ENCODE results near the gene GJA5.

GJA5 gene

DNA sequence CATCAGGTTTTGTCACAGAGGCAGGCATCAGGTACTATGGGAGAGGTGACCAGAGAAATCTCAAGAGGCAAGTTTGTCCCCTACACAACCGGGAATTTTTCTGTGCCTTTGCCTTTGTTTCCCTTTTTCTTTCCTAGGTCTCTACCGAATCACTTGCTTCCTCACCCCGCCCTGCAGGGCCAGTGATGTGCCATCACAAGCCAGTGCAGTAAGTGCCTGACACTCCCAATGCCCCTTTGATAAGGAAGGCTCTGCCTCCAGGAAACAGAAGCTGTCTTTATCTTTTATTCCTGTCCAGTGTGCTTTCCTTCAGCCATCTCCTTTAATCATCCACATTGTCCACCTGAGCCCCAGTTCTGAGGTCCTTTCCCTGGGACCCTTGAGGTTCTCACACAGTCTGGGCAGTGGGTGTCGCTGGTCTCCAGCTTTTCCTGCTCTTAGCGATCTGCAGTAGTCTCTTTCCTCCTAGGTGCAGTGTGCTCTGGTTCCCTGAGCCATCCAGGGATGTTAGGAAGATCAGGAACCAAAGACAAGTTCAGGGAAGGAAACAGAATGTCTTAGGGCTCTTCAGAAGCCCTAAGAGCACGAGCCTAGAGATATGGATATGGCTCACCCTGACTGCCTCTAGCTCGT lies 36.6 kb downstream of the GJA5 start:
- peak in 1 of 2 experiments; percentile 63 for DNase-seq

DNA sequence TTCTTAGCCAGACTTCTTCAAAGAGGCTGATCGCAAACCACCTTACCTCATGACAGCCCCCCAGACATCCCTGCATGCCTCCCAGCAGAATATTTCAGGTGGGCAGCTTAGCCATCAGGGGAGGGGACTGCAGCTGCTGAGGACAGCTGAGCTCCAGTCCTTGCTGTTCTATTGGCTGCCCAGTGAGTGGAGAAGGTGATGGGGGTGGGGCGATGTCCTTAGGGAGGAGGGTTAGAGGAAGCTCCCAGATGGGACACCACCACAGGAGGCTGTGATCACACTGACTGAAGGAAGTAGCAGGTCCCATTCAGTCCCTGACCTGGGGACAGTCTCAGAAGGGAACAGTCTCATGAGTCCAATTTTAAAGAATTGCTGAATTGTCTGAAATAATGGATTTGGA lies 38.3 kb downstream of the GJA5 start:
- no peak for DNase-seq

DNA sequence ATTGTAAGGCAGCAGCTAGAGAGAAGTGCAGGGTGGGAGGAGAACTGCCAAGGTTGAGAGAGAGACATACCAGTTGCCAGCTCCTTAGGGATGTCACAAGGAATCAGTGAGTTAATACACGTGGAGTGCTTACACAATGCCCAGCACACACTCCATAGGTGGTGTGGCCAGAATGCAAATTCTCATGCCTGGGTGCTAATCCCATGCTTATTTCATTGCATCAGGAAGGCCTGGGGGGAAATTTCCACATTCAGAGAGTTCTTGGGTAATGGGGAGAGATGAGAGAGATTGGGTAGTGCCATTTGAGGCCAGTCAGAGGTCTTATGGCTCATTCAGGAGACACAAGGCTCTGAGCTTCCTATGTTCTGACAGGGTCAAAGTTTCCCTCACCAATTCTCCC lies 38.7 kb downstream of the GJA5 start:
- no peak for DNase-seq

DNA sequence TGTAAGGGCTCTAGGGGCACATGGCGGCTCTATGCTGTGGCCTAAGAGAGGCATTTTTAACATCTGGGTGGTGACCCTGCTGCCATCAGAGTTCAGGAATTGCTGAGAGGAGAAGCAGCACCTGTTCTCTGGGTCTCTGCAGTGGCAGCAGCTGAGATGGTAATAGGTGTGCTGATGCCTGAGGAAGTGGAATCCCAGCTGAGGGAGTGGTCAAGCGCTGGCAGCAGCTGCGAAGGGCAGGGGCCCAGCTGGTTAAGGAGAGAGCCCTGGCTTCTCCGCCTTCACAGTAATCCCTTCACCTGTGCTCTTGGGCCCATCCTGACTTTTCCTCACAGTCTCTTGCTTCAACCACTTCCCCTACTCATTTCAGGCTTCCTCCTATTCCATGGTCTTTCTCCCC lies 39.8 kb downstream of the GJA5 start:
- DNase-seq, result no peak

DNA sequence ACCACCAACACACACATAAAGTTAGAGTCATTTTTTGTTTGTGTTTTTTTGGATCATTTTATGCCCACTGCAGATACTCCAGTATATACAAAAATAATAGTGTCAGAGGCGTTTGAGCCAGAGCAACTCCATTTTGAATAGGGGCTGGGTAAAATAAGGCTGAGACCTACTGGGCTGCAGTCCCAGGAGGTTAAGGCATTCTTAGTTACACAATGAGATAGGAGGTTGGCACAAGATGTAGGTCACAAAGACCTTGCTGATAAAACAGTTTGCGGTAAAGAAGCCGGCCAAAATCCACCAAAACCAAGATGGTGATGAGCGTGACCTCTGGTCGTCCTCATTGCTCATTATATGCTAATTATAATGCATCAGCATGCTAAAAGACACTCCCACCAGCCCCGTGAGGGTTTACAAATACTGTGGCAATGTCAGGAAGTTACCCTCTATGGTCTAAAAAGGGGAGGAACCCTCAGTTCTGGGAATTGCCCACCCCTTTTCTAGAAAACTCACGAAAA lies 40.6 kb downstream of the GJA5 start:
- DNase-seq, result no peak

DNA sequence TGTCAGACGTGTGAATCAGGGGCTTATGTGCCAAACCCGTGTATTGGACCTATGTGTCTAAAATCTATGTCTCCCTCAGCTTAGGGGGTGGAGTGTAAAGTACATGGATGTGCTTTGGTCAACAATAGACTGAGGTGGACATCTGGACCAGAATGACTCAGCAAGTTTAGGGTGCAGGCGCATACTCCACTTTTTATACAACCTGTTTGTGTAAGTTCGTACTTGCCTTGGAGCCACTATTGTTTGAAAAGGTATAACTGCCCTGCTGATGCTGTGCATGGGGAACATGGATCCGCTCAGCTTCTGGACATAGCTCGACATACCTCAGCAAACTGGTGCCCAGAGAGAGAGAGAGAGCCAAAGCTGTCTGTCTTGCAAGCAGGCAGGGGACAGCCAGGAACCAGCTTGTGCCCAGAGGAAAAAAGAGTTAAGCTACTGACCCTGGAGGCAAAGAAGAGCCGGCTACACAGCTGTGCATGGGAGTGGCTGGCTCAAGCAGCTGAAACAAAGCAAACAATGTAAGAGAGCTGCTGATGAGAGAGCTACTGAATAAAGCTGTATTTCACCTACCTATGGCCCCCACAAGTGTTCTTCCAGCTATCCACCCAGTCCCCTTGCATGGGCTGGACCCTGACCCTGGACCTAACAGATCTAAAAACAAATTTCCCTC lies 41.2 kb downstream of the GJA5 start:
- DNase-seq, result no peak

DNA sequence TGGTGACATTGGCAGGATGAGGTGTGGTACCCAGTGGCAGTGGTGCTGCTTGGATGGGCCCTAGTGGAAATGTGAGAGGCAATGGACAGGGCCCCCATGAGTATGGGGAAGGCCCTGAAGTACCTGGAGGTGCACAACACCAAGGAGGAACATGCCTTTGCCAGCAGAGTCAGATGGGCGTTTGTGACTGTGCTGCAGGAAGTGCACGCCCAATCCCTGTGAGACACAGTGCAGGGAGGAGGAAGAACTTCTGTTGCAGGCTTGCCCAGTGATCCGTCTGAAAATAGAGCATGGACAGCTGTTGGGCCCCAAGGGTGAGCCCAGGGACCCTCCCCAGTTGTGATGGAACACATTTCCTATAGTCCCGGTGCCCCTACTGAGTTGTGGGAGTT lies 42.7 kb downstream of the GJA5 start:
- no peak for DNase-seq

DNA sequence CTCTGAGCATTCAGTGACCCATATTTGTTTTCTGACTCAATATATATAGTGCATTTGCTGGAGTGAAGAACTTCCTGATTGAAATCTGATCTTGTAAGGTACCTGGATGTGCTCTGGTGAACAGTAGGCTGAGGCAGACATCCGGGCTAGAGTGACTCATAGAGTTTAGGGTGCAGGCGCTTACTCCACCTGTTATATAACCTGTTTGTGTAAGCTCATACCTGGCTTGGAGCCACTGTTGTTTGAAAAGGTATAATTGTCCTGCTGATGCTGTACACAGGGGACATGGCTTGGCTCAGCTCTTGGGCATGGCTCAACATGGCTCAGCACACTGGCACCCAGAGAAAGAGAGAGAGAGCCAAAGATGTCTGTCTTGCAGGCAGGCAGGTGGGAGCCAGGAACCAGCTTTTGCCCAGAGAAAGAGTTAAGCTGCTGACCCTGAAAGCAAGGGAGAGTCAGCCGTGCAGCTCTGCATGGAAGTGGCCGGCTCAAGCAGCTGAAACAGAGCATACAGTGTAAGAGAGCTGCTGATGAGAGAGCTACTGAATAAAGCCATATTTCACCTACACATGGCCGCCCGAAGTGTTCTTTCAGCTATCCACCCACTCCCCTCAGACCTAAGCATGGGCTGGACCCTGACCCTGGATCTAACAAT lies 43.2 kb downstream of the GJA5 start:
- no peak for DNase-seq

DNA sequence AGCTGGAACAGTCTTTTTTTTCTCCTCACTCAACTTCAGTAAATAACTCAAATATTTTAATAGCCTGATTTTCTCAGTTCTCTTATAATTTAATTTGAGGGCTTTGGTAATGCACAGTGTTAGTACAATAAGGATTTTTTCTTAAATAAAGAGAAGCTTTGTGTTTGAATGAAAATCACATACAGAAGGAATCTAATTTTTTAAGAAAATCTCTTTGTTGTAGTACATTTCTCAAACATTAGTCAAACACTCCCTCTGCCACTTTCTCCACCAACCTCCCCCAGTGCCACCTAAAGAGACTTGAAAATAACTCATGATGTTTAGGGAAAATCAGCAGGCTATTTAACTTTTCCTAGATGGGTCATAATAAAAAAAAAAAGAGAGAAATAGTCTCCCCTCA lies 47.8 kb downstream of the GJA5 start:
- DNase-seq, result no peak

Measured in NCI-H524 (cell line).